ENCODE results near the gene TMEM187.

GRCh38 chrX:153930011-153930910, 42.3 kb upstream of the TMEM187 start:
- TF ChIP-seq, protein P1, sequence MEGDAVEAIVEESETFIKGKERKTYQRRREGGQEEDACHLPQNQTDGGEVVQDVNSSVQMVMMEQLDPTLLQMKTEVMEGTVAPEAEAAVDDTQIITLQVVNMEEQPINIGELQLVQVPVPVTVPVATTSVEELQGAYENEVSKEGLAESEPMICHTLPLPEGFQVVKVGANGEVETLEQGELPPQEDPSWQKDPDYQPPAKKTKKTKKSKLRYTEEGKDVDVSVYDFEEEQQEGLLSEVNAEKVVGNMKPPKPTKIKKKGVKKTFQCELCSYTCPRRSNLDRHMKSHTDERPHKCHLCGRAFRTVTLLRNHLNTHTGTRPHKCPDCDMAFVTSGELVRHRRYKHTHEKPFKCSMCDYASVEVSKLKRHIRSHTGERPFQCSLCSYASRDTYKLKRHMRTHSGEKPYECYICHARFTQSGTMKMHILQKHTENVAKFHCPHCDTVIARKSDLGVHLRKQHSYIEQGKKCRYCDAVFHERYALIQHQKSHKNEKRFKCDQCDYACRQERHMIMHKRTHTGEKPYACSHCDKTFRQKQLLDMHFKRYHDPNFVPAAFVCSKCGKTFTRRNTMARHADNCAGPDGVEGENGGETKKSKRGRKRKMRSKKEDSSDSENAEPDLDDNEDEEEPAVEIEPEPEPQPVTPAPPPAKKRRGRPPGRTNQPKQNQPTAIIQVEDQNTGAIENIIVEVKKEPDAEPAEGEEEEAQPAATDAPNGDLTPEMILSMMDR (IDR thresholded peaks at IDR 0.05) = no peak
- TF ChIP-seq BCL3 (IDR thresholded peaks at IDR 0.05) (no peak), EP300 (IDR thresholded peaks at IDR 0.05) (no peak), JUNB (IDR thresholded peaks at IDR 0.05) (no peak), GATA3 (IDR thresholded peaks at IDR 0.05; ENCODE audit: borderline replicate concordance) (no peak)

All from A549 (cell line).